Thoracic aorta (tissue), 2 donors: ENCODE results near the gene MAML3. TPM values are rescaled to one million over a fixed set of nuclear protein-coding genes. Genes with fewer than 3 reads are reported as not detected.

Experiments used
- ATAC-seq: fragments of 150-250 bp; one replicate; pipeline ENCODE4 v1.8.0; 2017; ENCODE audit warnings: low read depth; ENCODE audit not compliant: insufficient number of reproducible peaks, low FRiP score
- DNase-seq: peaks from one replicate; pipeline ENCODE4 v3.0.0-alpha.2; 2020; ENCODE audit warnings: low spot score
- H3K27ac ChIP-seq, 2 donors: fragments of 200-600 bp; sonication (generic); 1 replicate in 1 of 2; 2 replicates in 1 of 2; pipeline ENCODE4 v1.5.1; 2016; ENCODE audit warnings: mild to moderate bottlenecking in 2 of 2, moderate library complexity in 2 of 2
- H3K27me3 ChIP-seq: fragments of 200-600 bp; sonication (generic); replicated peaks from 2 replicates; pipeline ENCODE4 v1.6.0; 2016; ENCODE audit warnings: mild to moderate bottlenecking; ENCODE audit not compliant: insufficient read depth
- H3K36me3 ChIP-seq: fragments of 200-600 bp; sonication (generic); one replicate; pipeline ENCODE4 v1.5.1; 2016
- H3K4me1 ChIP-seq, 2 donors: fragments of 200-600 bp; sonication (generic); 1 replicate in 1 of 2; 2 replicates in 1 of 2; pipeline versions ENCODE4 v1.5.1 to v1.6.0; 2016; ENCODE audit warnings: low read depth in 2 of 2, mild to moderate bottlenecking in 1 of 2; ENCODE audit not compliant: control insufficient read depth in 1 of 2
- H3K4me3 ChIP-seq: fragments of 200-600 bp; sonication (generic); 2 replicates; pipeline ENCODE4 v1.5.1; 2016; ENCODE audit warnings: mild to moderate bottlenecking
- H3K9me3 ChIP-seq: fragments of 200-600 bp; sonication (generic); 2 replicates; pipeline ENCODE4 v1.5.1; 2016
- CTCF ChIP-seq: fragments of 200-600 bp; sonication (generic); IDR thresholded peaks from one replicate; pipeline ENCODE4 v1.5.1; 2019; ENCODE audit warnings: antibody characterized with exemption
- total RNA-seq, 2 donors: library from RNA; depleted of rRNA; stranded (reverse); fragments of >200 nt; gene quantifications; one replicate each; pipeline versions ENCODE4 v1.1.0 to v1.2.3, GENCODE V29; 2016

Gene MAML3
- total RNA-seq, 2 donors from 2014 or later = 7.3 to 14.1 TPM

- Histone ChIP-seq H3K4me3 (no peak overlapping the region), H3K27me3 (no peaks in the 10 kb centered on the region), H3K9me3 (no peaks in the 10 kb centered on the region), H3K4me1 (peaks cover 0 to 21% of the 10 kb centered on the region in 2 donors), H3K27ac (no peak overlapping the region), H3K36me3 (peaks cover 3% of the 10 kb centered on the region)
- ATAC-seq (no peak), DNase-seq (no peak)
- no peak for TF ChIP-seq CTCF
Observed at GRCh38 chr4:139732991-139733570, 420.9 kb downstream of the MAML3 start.

- no peaks in the 10 kb centered on the region for H3K27me3 ChIP-seq
- no peak for TF ChIP-seq CTCF
- DNase-seq = no peak
Observed at GRCh38 chr4:139728840-139729239, 425.1 kb downstream of the MAML3 start.

GRCh38 chr4:139728146-139728545 lies 425.8 kb downstream of the MAML3 start:
- DNase-seq (no peak), ATAC-seq (no peak)
- Histone ChIP-seq H3K27me3 (no peaks in the 10 kb centered on the region), H3K4me3 (no peak overlapping the region), H3K27ac (no peak overlapping the region), H3K36me3 (peaks cover 3% of the 10 kb centered on the region), H3K4me1 (no peaks in the 10 kb centered on the region), H3K9me3 (no peaks in the 10 kb centered on the region)
- no peak for TF ChIP-seq CTCF

More at GRCh38 chr4:139728840-139729239, 425.1 kb downstream of the MAML3 start:
- ATAC-seq = no peak
- Histone ChIP-seq H3K9me3 (no peaks in the 10 kb centered on the region), H3K4me1 (peaks cover 0 to 2% of the 10 kb centered on the region in 2 donors), H3K27ac (no peak overlapping the region), H3K4me3 (no peak overlapping the region), H3K36me3 (peaks cover 3% of the 10 kb centered on the region)

GRCh38 chr4:139726615-139727014 lies 427.4 kb downstream of the MAML3 start:
- TF ChIP-seq CTCF = no peak
- H3K27ac ChIP-seq = no peak overlapping the region
- no peaks in the 10 kb centered on the region for H3K27me3 ChIP-seq
- ATAC-seq (no peak), DNase-seq (no peak)
- H3K36me3 ChIP-seq = peaks cover 3% of the 10 kb centered on the region
- no peak overlapping the region for H3K4me3 ChIP-seq
- no peaks in the 10 kb centered on the region for H3K9me3 ChIP-seq
- no peaks in the 10 kb centered on the region for H3K4me1 ChIP-seq

GRCh38 chr4:139725236-139725635 lies 428.7 kb downstream of the MAML3 start:
- Histone ChIP-seq H3K36me3 (peaks cover 3% of the 10 kb centered on the region), H3K9me3 (no peaks in the 10 kb centered on the region), H3K4me3 (no peak overlapping the region), H3K27me3 (no peaks in the 10 kb centered on the region), H3K27ac (no peak overlapping the region), H3K4me1 (no peaks in the 10 kb centered on the region)
- ATAC-seq (no peak), DNase-seq (no peak)
- TF ChIP-seq CTCF = no peak
